GM20000 (cell line): ENCODE results near the gene ZBTB11.

Experiments used
- DNase-seq: peaks from one replicate; pipeline ENCODE4 v3.0.0; 2012; ENCODE audit warnings: low spot score
- CTCF ChIP-seq: IDR thresholded peaks from 2 replicates; pipeline ENCODE4 v1.5.1; 2012; ENCODE audit warnings: mild to moderate bottlenecking, control low read depth; ENCODE audit errors: extremely low read depth, missing control alignments

ZBTB11 gene

GRCh38 chr3:101602731-101603130 lies 74.2 kb downstream of the ZBTB11 start:
- TF ChIP-seq CTCF, result no peak
- no peak for DNase-seq
